H9 (cell line): Measurements from ENCODE around the gene CHN2. TPM values are rescaled to one million over a fixed set of nuclear protein-coding genes. Genes with fewer than 3 reads are reported as not detected.

Experiments
- DNase-seq: peaks from one replicate; pipeline ENCODE4 v3.0.0-alpha.2; 2017
- H2AFZ ChIP-seq: one replicate; pipeline ENCODE4 v1.6.1; 2013; ENCODE audit warnings: mild to moderate bottlenecking, low read length, control low read depth, moderate library complexity
- H2AK5ac ChIP-seq: 2 replicates; pipeline ENCODE4 v1.6.1; 2013; ENCODE audit warnings: low read length, control low read depth, mixed read lengths; ENCODE audit not compliant: insufficient read length
- H2BK120ac ChIP-seq: one replicate; pipeline ENCODE4 v1.6.1; 2013; ENCODE audit warnings: low read depth, mild to moderate bottlenecking, low read length, control low read depth, inconsistent platforms; ENCODE audit not compliant: poor library complexity, severe bottlenecking
- H2BK12ac ChIP-seq: 2 replicates; pipeline ENCODE4 v1.6.1; 2013; ENCODE audit warnings: low read length, control low read depth, mixed read lengths, low read depth; ENCODE audit not compliant: insufficient read length
- H2BK15ac ChIP-seq: 2 replicates; pipeline ENCODE4 v1.6.1; 2013; ENCODE audit warnings: low read depth, low read length, control low read depth
- H2BK20ac ChIP-seq: one replicate; pipeline ENCODE4 v1.6.1; 2013; ENCODE audit warnings: low read depth, mild to moderate bottlenecking, low read length, control low read depth, inconsistent platforms; ENCODE audit not compliant: poor library complexity, severe bottlenecking
- H2BK5ac ChIP-seq: 2 replicates; pipeline ENCODE4 v1.6.1; 2013; ENCODE audit warnings: low read length, control low read depth, mixed read lengths; ENCODE audit not compliant: insufficient read length
- H3K14ac ChIP-seq: 2 replicates; pipeline ENCODE4 v1.6.1; 2013; ENCODE audit warnings: low read length, control low read depth; ENCODE audit not compliant: insufficient read depth
- H3K18ac ChIP-seq: 2 replicates; pipeline ENCODE4 v1.6.1; 2013; ENCODE audit warnings: low read depth, mild to moderate bottlenecking, mixed read lengths, low read length, control low read depth; ENCODE audit not compliant: insufficient read length
- H3K23ac ChIP-seq: 2 replicates; pipeline ENCODE4 v1.6.1; 2013; ENCODE audit warnings: low read length, control low read depth, mixed read lengths, low read depth; ENCODE audit not compliant: insufficient read length
- H3K23me2 ChIP-seq: 2 replicates; pipeline ENCODE4 v1.6.1; 2013; ENCODE audit warnings: low read depth, mild to moderate bottlenecking, mixed read lengths, low read length, control low read depth; ENCODE audit not compliant: insufficient read length, poor library complexity, severe bottlenecking
- H3K27ac ChIP-seq: 2 replicates; pipeline ENCODE4 v1.5.1; 2013; ENCODE audit warnings: low read length, control low read depth, mixed read lengths, low read depth; ENCODE audit not compliant: insufficient read length
- H3K27me3 ChIP-seq: 2 replicates; pipeline ENCODE4 v1.6.1; 2013; ENCODE audit warnings: low read length, control low read depth, inconsistent platforms; ENCODE audit not compliant: insufficient read depth
- H3K4ac ChIP-seq: 2 replicates; pipeline ENCODE4 v1.6.1; 2013; ENCODE audit warnings: low read depth, mild to moderate bottlenecking, control low read depth, inconsistent platforms, low read length, moderate library complexity
- H3K4me1 ChIP-seq: 2 replicates; pipeline ENCODE4 v1.6.1; 2013; ENCODE audit warnings: low read length, control low read depth, inconsistent platforms; ENCODE audit not compliant: insufficient read depth
- H3K4me2 ChIP-seq: 2 replicates; pipeline ENCODE4 v1.6.1; 2013; ENCODE audit warnings: low read length, control low read depth, mixed read lengths; ENCODE audit not compliant: insufficient read length, insufficient read depth
- H3K56ac ChIP-seq: 2 replicates; pipeline ENCODE4 v1.6.1; 2013; ENCODE audit warnings: low read depth, mild to moderate bottlenecking, mixed read lengths, low read length, control low read depth; ENCODE audit not compliant: insufficient read length
- H3K79me1 ChIP-seq: 2 replicates; pipeline ENCODE4 v1.6.1; 2013; ENCODE audit warnings: low read depth, mild to moderate bottlenecking, moderate library complexity, low read length, control low read depth, inconsistent platforms; ENCODE audit not compliant: insufficient read depth, poor library complexity, severe bottlenecking
- H3K79me2 ChIP-seq: 2 replicates; pipeline ENCODE4 v1.6.1; 2013; ENCODE audit warnings: low read length, control low read depth, inconsistent platforms; ENCODE audit not compliant: insufficient read depth
- H3K9ac ChIP-seq: 2 replicates; pipeline ENCODE4 v1.6.1; 2013; ENCODE audit warnings: low read length, control low read depth, mixed read lengths; ENCODE audit not compliant: insufficient read length; ENCODE audit errors: extremely low read depth
- H3K9me3 ChIP-seq: one replicate; pipeline ENCODE4 v1.6.1; 2013; ENCODE audit warnings: low read depth, low read length, inconsistent platforms; ENCODE audit not compliant: control insufficient read depth
- H3T11ph ChIP-seq: one replicate; pipeline ENCODE4 v1.6.1; 2013; ENCODE audit warnings: mild to moderate bottlenecking, low read length, control low read depth, inconsistent platforms
- H4K20me1 ChIP-seq: one replicate; pipeline ENCODE4 v1.6.1; 2013; ENCODE audit not compliant: control insufficient read depth, insufficient read length, insufficient read depth
- H4K5ac ChIP-seq: 2 replicates; pipeline ENCODE4 v1.6.1; 2013; ENCODE audit warnings: low read depth, mild to moderate bottlenecking, mixed read lengths, low read length, control low read depth; ENCODE audit not compliant: insufficient read length
- H4K8ac ChIP-seq: replicated peaks from 2 replicates; pipeline ENCODE4 v1.6.1; 2013; ENCODE audit warnings: low read length, control low read depth, mixed read lengths, low read depth; ENCODE audit not compliant: insufficient read length
- H4K91ac ChIP-seq: 2 replicates; pipeline ENCODE4 v1.6.1; 2013; ENCODE audit warnings: low read depth, mild to moderate bottlenecking, moderate library complexity, mixed read lengths, low read length, control low read depth; ENCODE audit not compliant: insufficient read length
- H3K27ac Mint-ChIP-seq, 3 experiments: 2 replicates in 2 of 3; 3 replicates in 1 of 3; pipeline ENCODE4 v1.8.0; 2020 to 2021; ENCODE audit warnings: mixed read lengths in 3 of 3, mild to moderate bottlenecking in 1 of 3, moderate library complexity in 1 of 3
- H3K27me3 Mint-ChIP-seq: 2 replicates; pipeline ENCODE4 v1.8.0; 2021; ENCODE audit warnings: low read depth, mild to moderate bottlenecking, moderate library complexity, mixed read lengths
- H3K36me3 Mint-ChIP-seq, 3 experiments: 2 replicates in 2 of 3; 3 replicates in 1 of 3; pipeline ENCODE4 v1.8.0; 2020 to 2021; ENCODE audit warnings: low read depth in 3 of 3, mixed read lengths in 3 of 3; ENCODE audit not compliant: insufficient read depth in 1 of 3
- H3K4me1 Mint-ChIP-seq, 2 experiments: 2 replicates each; pipeline ENCODE4 v1.8.0; 2020; ENCODE audit warnings: mixed read lengths in 2 of 2
- H3K4me3 Mint-ChIP-seq, 2 experiments: 2 replicates in 1 of 2; 3 replicates in 1 of 2; pipeline ENCODE4 v1.8.0; 2020 to 2021; ENCODE audit warnings: mild to moderate bottlenecking in 2 of 2, mixed read lengths in 2 of 2, moderate library complexity in 1 of 2
- H3K9me3 Mint-ChIP-seq, 2 experiments: 2 replicates in 1 of 2; 3 replicates in 1 of 2; pipeline ENCODE4 v1.8.0; 2020; ENCODE audit warnings: mild to moderate bottlenecking in 2 of 2, mixed read lengths in 2 of 2, moderate library complexity in 1 of 2
- CTCF ChIP-seq: fragments of 200-600 bp; sonication (generic); conservative IDR thresholded peaks from 3 replicates; pipeline ENCODE4 v1.8.0; 2021; ENCODE audit warnings: antibody characterized with exemption, mild to moderate bottlenecking
- WGBS: extraction: QIAGEN DNeasy Blood & Tissue Kit; methylation state at CpG from one replicate; pipeline ENCODE4 v1.1.7; 2013; ENCODE audit warnings: missing lambda C conversion rate, low lambda C conversion rate, mixed read lengths; ENCODE audit not compliant: insufficient read length; ENCODE audit errors: extremely low coverage; 5-methylcytosine and 5-hydroxymethylcytosine counted together
- total RNA-seq: library from RNA; stranded (reverse); gene quantifications from 2 replicates; pipeline ENCODE4 v1.2.1, GENCODE V29; 2021

The CHN2 gene
- total RNA-seq, 1 experiment from 2014 or later, result 3.3 TPM

- Mint-ChIP-seq H3K27me3 (peaks cover 2% of the 10 kb centered on the region; the same call in 1 of the 2 replicates), H3K36me3 (no peaks in the 10 kb centered on the region; a peak in 1 of 7 replicates), H3K9me3 (peaks cover 0 to 2% of the 10 kb centered on the region in 2 experiments; a peak in 1 of 5 replicates), H3K4me3 (no peak overlapping the region), H3K27ac (no peak overlapping the region), H3K4me1 (no peaks in the 10 kb centered on the region)
- Histone ChIP-seq H3K4me2 (no peak overlapping the region), H3K18ac (no peak overlapping the region), H3K4me1 (no peaks in the 10 kb centered on the region), H2AK5ac (no peak overlapping the region), H3K79me2 (no peaks in the 10 kb centered on the region), H3K23ac (no peak overlapping the region), H2AFZ (no peak overlapping the region), H2BK15ac (no peak overlapping the region), H3K4ac (no peak overlapping the region), H4K8ac (no peak overlapping the region), H3T11ph (no peak overlapping the region), H3K79me1 (no peaks in the 10 kb centered on the region), H2BK20ac (no peak overlapping the region), H2BK5ac (no peak overlapping the region), H3K9ac (no peak overlapping the region), H4K20me1 (no peaks in the 10 kb centered on the region), H4K91ac (no peak overlapping the region), H3K23me2 (no peaks in the 10 kb centered on the region), H2BK12ac (no peak overlapping the region), H3K27me3 (no peaks in the 10 kb centered on the region), H3K56ac (no peak overlapping the region), H3K9me3 (no peaks in the 10 kb centered on the region), H3K14ac (no peak overlapping the region), H3K27ac (no peak overlapping the region), H2BK120ac (no peak overlapping the region), H4K5ac (no peak overlapping the region)
- no peak for DNase-seq
- no peak for TF ChIP-seq CTCF
- no CpG with 5 or more reads among the region's 4 CpGs for WGBS
Observed at GRCh38 chr7:29386196-29386765, 191.7 kb downstream of the CHN2 start.
